GM18520 (cell line): ENCODE measurements around the gene PCSK9.
"Not testable (repeated sequence)": the region's sequence is repeated elsewhere in the genome, so short reads cannot be mapped to it uniquely, and the experiment has no call there.

ENCODE experiments used
- ATAC-seq: cut with Tn5 transposase; IDR thresholded peaks from one replicate; pipeline ENCODE4 v1.9.1; 2021; ENCODE audit not compliant: unreplicated experiment

PCSK9 gene

GRCh38 chr1:55076356-55076755, 37.0 kb downstream of the PCSK9 start:
- no peak for ATAC-seq

- ATAC-seq: no peak
Observed at GRCh38 chr1:55078470-55078869, 39.1 kb downstream of the PCSK9 start.

DNA sequence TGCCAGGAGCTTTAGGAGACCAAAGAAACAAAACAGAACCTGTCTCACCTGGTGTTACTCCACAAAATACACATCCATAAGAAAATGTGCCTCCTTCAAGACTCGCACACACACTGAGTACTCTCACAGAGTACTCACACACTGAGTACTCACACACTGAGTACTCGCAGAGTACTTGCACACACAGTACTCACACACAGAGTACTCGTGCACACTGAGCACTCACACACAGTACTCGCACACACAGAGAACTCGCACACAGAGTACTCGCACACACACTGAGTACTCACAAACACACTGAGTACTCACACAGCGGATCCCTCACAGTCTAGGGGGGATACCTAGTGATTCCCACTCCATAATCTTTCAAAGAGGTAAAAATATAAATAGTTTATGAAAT, 40.3 kb downstream of the PCSK9 start:
- no peak for ATAC-seq

GRCh38 chr1:55081188-55081904, 42.0 kb downstream of the PCSK9 start:
- ATAC-seq: no peak

DNA sequence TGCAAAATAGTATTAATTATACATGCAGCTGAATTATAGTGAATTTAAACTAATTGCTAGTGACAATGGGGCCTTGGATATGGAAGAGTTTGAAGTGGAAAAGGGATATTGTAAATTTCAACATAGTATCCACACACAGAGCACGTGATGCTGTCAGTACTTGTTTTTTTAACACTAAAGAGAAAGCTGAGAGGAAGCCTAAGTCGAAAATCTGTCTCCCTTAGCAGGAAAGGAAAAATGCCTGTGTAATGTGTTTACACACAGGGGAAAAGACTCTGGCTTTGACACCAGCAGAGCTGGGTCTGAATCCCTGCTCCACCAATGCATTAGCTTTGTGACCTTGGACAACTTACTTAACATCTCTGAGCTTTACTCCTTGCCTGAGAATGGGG, 42.6 kb downstream of the PCSK9 start:
- no peak for ATAC-seq

- ATAC-seq: no peak
Observed at GRCh38 chr1:55084257-55084656, 44.9 kb downstream of the PCSK9 start.

GRCh38 chr1:55087439-55087838, 48.1 kb downstream of the PCSK9 start:
- ATAC-seq: no peak

DNA sequence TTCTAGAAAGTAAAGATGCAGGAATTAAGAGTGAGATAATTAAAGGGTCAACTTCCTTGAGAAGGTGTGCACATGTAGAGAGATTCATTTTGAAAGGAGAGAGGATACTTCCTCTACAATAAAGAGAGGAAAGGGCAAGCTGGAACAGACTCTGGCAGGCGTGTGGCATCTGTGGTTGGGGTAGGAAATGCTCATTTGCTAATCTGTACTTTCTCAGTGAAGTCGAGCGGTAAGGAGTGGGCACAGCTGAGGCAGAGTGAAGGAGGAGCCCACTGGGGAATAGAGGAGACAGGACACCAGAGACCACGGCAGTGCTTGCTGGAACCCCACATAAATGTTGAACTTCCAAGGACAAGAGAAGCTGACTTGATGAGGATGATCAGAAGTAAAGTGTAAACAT, 49.1 kb downstream of the PCSK9 start:
- ATAC-seq: no peak

DNA sequence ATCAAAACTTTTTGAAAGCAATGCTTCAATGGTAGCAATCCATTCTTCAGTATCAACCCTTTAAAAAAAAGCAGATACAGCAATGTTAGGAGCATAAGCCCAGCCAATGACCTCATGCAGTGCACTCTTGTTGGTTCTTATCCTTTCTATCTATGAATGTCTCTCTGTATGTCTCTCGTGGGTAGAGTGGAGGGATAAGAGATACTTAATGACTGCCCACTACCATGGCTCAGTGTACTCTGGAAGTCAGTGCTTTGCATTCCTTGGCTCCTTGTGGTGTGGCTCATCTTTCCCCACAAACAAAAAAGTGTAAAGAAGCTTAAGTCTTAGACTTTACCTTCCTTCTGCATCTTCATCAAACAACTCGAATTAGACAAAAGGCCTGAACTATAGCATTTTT, 50.3 kb downstream of the PCSK9 start:
- no peak for ATAC-seq

DNA sequence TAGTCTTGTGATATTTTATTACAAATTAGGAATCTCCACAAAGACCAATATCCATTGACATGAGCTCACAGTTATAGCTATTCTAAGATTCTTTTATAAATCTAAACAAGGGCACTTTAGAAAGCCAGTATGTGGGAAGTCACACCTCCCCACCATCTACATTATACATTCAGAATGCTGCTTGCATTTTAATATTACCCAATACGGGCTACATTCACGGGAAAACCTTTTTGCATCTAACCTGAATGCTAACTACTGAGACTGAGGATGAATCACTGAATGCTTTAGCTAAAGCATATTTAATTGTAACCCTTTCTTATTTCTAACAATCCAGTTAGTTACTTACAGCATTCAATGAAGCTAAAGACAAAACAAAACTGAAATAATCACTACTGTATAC, 53.1 kb downstream of the PCSK9 start:
- no peak for ATAC-seq

DNA sequence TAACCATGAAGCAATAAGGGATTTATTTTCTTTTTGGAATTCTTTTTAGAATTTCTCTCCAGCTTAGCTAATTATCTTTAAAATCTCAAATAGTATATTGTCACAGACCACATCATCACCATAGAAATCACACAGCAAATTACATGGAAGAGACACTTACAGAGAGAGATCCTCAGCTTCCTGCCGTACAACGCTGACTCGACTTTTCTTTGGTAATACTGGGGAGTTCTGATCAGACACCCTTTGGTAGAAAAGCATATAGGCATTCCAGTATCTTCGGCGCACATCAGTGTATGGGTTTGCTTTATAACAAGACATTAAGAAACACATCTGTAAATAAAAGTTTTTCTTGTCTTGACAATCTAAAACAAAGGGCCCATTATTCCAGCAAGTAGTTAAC, 55.7 kb downstream of the PCSK9 start:
- ATAC-seq: no peak

- no peak for ATAC-seq
Observed at GRCh38 chr1:55103891-55104290, 64.5 kb downstream of the PCSK9 start.

DNA sequence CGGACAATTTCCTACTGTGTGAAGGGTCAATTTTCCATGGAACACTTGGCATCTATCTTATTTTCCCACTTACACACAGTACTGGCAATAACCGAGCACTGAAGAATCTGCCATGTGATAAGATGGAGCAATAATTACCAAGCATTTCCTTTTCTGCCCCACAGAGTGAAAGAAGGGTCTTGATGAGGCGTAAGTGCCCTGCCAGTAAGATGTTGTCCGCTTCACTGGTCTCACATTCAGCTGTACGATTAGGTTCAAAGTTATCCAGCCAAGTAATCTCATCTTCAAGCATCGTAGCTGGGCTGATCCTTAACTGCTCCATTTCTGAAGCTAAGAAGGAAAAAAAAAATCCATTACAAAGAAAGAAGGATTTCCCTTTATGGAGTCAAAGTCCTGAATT, 67.8 kb downstream of the PCSK9 start:
- no peak for ATAC-seq

DNA sequence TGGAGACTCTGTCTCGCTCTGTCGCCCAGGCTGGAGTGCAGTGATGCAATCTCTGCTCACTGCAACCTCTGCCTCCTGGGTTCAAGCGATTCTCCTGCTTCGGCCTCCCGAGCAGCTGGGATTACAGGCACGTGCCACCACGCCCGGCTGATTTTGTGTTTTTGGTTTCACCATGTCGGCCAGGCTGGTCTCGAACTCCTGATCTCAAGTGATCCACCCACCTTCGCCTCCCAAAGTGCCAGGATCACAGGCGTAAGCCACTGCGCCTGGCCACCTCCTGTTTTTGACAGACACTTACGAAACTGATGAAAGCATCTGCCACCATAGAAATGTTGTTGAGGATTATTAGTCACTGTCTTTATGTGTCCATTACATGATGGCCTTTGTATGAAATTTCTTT, 69.7 kb downstream of the PCSK9 start:
- ATAC-seq: not testable (repeated sequence)
